Activated naive CD4-positive, alpha-beta T cell treated with Interleukin-2 at 50 U/mL for 16 hours (primary cell): ENCODE results near the gene CFAP70.

Experiments used
- DNase-seq: peaks from one replicate; pipeline ENCODE4 v3.0.0-alpha.2; 2020

Gene CFAP70

GRCh38 chr10:73251683-73252444 is 106.8 kb downstream of the CFAP70 start:
- DNase-seq: peak; percentile 10

- DNase-seq: no peak
Measured at GRCh38 chr10:73248259-73248724, 110.4 kb downstream of the CFAP70 start.

DNA sequence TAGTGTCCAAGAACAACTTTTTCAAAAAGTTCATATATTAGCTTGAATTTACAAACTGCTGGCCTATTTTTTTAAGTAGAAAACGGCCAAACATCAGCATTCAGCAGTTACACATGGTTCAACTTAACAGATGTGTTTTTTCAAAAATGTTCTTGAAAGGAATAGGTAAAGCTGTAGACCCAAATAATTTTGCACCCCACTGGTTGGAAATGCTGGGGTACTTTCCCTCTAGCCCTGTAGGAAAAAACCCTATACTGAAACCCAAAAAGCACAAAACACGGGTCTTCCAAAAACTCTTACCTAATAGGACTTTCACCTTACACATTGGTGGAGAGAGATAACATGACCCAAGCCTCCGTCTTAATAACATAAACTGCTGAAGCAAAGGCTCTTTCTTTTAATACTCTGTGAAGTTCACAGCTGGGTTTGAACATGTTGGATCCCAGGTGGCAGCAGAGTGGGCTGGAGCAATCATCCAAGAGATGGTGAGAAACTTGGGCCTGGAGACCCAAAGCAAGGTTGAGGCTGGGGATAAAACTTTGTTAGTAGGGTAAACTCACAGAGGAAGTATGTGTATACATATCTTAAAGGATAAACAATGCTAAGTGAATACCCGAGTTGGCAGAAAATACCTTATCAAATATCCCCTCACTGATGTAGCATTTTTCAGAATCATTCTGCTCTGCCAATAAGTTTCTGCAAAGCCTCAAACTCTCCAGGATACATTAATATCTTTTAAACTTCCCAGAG is 111.0 kb downstream of the CFAP70 start:
- DNase-seq: no peak

DNA sequence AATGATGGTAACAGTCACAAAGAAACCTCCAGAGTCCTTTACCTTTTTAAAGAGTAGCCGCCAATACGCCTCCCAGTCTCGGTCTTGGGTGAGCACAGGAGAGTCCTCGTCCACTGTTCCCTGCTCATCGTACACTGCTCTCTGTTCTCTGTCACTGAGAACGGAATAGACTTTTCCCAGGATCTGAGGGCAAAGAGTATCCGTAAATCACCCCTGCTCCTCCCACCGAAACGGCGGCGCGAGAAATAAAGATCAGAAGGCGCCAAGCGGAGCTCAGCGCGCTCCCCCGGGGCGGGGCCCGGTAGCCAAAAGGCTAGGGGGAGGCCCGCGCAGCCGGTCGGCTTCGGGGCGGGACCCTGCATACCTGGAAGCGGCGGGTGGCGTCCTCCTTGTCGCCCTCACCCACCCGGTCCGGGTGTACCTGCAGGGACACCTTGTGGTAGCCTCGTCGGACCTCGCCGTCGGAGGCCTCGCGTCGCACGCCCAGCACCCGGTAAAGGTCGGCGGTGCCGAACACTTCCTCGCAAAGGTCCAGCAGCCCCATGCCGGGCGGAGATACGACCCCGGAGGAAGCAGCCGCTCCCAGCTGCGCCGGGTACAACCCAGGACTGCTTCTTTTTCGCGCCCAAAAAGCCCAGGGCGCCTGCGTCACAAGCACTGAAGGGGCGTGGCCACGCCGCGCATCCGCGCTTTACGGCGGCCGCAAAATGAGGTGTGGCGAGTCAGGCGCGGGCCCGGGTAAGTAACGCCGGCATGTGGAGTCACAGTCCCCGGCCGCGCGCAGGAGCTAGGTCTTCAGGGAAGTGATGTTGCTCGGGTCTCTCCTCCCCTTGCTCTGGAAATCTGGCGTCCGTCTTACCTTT is 111.8 kb downstream of the CFAP70 start, which contains the start of gene DNAJC9:
Gene DNAJC9 (minus strand): TSS at position 610 of the 863 bp plus-strand sequence. CDS start 66 bp downstream, at position 544.
- DNase-seq: peak; percentile 97

DNA sequence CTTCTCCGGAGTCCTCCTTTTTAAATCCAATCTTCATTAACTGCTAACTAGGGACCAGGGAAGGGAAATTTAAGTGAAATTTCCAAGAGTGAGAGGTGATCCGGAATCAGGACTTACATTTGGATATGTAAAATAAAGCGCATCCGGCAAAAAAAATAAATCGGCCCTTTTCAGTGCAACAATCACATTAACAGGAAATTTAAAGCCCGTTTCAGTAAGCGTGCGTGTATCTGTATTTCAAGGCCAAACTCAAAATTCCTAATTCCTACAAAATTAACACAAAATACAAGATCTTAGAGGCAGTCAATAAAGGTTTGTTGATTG is 112.4 kb downstream of the CFAP70 start:
- DNase-seq: no peak

DNA sequence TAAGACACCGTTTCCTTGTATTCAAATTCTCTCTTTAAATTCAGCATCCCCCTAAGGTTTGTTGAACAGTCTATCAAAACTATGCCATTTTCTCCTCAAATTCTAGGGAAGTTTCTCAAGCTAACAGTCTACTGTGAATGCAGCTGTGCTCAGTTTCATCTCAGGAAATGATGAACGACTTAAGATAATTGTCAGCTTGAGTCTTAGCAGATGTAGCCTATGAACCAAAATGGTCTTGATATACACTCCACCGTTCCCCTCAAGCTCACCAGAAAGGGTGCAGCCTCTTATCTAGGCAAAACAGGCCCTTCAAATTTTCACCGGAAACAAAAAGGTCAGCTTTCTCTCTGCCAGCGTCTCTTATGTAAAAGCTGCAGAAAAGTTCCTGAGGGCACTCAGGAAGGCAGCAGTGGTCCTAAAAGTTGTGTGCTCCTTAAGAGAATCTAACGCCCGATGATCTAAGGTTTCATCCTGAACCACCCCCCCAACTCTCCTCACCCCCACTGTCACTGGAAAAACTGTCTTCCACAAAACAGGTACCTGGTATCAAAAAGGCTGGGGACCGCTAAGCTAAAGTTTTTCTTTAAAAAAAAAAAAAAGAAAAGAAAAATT is 113.7 kb downstream of the CFAP70 start:
- DNase-seq: no peak

DNA sequence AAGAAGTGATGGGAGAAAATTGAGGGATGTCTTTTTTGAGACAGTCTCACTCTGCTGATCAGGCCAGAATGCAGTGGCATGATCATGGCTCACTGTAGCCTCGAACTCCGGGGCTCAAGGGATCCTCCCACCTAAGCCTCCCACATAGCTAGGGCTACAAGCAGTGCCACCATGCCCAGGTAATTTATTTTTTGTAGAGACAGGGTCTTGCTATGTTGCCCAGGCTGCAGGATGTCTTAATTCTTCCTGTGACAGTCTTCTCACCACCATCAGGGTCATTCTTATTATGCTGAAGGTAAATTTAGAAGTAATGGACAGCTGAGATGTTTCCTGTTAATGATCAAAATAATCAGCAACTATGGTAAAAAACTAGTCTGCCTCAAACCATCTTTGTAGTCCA is 118.8 kb downstream of the CFAP70 start:
- no peak for DNase-seq

DNA sequence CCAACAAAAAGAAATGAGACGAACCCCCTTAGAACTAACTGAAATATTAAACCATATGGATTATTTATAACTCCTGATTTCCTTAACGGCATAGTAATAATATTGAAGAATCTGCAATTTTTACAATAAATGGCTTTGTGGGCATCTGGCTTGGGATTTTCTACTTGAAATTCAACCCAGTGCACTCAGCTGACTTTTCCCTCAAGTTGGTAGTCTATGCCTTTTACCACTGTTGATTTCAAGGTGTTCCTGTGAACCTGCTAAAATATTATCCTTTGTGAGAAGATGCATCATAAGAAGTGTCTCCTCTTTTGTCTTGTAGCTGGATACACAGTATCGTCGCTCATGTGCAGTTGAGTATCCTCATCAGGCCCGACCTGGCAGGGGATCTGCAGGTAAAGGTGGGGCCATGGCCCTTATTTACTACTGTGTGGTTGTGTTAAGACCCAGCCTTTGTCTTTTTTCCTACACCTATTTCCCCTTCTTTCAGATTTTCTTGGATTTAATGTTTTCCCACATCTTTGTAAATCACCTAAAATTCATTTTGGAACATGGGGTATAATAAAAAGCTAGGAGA is 119.6 kb downstream of the CFAP70 start:
- no peak for DNase-seq

GRCh38 chr10:73234695-73235094 is 124.0 kb downstream of the CFAP70 start:
- no peak for DNase-seq

DNA sequence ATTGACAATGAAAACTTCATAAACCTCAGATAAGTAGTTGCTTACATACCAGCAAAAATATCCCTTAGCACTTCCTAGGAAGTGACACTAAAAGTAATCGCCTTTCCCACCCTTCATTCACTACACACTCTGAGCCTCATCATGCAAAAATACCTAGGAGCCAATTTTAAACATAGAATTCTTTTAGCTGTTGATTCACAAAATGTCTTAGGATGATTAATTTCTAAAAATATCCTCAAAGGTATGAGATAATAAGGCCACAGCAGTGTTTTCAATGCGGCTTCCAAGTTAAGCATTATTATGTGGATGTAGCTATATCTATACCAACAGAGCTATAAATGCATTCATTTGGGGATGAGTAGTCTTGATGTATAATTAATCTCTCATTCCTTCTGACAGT is 124.8 kb downstream of the CFAP70 start:
- DNase-seq: no peak

GRCh38 chr10:73232887-73233286 is 125.8 kb downstream of the CFAP70 start:
- DNase-seq: no peak

GRCh38 chr10:73229567-73229966 is 129.1 kb downstream of the CFAP70 start:
- no peak for DNase-seq

GRCh38 chr10:73228247-73228646 is 130.4 kb downstream of the CFAP70 start:
- no peak for DNase-seq

GRCh38 chr10:73226663-73227062 is 132.0 kb downstream of the CFAP70 start:
- DNase-seq: no peak

DNA sequence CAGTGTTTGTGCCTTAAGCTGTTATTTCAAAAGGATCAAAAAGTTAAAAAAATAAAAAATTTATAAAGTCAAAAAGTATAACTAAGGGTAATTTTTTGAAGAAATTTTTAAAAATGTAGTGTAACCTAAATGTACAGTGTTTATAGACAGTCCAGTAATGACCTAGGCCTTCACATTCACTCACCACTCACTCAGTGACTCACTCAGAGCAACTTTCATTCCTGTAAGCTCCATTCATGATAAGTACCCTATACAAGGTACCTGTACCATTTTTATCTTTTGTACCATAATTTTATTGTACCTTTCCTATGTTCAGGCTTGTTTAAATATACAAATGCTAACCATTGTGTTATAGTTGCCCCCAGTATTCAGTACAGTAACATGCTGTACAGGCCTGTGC is 133.1 kb downstream of the CFAP70 start:
- no peak for DNase-seq

DNA sequence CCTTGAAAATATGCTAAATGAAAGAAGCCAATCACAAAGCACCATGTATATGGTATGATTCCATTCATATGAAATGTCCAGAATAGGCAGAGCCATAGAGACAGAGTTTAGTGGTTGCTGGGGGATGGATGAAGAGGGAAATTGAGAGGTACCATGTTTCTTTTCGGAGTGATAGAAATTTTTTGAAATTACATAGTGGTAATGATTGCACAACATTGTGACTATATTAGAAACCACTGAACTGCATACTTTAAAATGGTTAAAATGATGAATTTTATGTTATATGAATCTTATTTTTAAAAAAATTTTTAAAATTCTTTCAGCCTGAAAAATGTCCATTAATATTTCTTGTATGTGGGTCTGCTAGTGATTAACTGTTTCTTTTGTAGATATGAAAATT is 137.7 kb downstream of the CFAP70 start:
- no peak for DNase-seq

DNA sequence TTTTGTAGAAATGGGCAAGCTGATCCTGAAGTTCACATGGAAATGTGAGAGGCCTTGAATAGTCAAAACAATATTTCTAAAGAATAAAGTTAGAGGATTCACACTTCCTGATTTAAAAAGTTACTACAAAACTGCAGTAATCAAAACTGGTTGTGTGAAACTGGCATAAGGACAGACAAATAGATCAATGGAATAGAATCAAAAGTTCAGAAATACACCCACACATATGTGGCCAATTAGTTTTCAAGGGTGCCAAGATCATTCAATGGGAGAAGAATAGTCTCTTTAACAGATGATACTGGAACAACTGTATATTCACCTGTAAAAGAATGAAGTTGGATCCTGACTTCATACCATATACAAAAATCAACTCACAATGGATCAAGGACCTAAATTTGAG is 139.3 kb downstream of the CFAP70 start:
- DNase-seq: no peak

- no peak for DNase-seq
Measured at GRCh38 chr10:73218431-73219191, 140.1 kb downstream of the CFAP70 start.

GRCh38 chr10:73217628-73218027 is 141.0 kb downstream of the CFAP70 start:
- DNase-seq: no peak

GRCh38 chr10:73215749-73216148 is 142.9 kb downstream of the CFAP70 start:
- DNase-seq: no peak

DNA sequence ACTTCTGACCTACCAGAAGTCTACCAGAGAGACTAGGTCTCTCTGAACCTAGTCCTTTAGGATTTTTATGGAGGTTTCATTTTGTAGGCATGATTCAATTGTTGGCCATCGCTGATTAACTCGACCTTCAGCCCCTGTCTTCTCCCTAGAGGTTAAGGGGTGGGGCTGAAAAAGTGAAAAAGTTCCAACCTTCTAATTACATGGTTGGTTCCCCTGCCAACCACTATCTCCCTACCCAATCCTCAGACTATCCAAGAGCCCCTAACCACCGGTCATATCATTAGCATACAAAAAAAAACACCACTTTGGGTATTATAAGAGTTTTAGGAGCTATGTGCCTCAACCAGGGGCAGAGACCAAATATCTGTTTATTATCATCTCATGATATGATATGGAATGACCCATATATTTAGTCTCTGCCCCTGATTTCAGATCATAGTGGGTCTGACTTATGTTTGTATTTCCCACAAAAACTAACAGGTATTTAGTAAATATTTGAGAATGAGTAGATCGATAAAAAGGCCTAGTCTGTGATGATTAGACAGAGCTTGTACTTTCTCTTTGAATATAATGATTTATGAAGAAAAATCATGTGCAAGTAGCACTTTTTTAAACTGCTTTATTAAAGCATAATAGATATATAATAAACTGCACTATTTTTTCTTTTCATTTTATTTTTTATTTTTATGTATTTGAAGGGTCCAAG is 147.4 kb downstream of the CFAP70 start:
- no peak for DNase-seq
